Retina (tissue), 1 donor: ENCODE measurements around the gene FAM114A1.
A peak's percentile ranks its signal among the peaks of the same experiment; 100 is the strongest.
"Not testable (repeated sequence)": the region's sequence is repeated elsewhere in the genome, so short reads cannot be mapped to it uniquely, and the experiment has no call there.

Source experiments
- DNase-seq: peaks from one replicate; pipeline ENCODE4 v3.0.0-alpha.2; 2016

The FAM114A1 gene

DNA sequence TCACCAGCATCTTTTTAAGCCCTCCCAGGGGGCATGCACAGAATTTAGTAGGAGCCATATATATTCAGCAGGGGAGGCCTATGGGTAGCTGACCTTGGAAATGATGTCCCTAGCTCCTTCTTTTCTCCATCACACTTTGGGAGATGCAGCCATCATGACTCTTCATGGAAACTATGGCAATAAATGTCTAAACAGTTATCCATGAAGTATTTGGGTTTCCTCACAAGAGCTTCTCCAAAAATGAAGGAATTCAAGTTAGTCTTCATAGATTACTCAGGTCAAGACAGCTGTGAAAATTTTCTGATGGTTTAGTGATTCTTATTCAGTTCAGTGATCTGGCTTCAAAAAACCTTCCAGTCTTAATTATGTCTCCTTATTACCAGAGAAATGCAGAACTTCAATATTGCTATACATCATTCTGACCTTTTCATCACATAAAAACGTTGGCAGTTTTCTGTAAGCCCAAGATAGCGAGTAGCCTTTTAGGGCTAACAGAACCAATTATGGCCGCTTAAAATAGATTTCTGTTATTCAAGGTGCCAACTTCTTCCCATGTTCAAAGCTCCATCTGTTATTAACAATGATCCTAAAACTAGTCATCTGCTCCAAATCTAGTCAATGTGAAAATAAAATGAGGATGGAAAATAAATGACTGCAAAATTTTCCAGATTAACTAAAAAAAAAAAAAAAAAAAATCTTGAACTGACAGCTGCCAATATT, 112.1 kb downstream of the FAM114A1 start:
- no peak for DNase-seq

DNA sequence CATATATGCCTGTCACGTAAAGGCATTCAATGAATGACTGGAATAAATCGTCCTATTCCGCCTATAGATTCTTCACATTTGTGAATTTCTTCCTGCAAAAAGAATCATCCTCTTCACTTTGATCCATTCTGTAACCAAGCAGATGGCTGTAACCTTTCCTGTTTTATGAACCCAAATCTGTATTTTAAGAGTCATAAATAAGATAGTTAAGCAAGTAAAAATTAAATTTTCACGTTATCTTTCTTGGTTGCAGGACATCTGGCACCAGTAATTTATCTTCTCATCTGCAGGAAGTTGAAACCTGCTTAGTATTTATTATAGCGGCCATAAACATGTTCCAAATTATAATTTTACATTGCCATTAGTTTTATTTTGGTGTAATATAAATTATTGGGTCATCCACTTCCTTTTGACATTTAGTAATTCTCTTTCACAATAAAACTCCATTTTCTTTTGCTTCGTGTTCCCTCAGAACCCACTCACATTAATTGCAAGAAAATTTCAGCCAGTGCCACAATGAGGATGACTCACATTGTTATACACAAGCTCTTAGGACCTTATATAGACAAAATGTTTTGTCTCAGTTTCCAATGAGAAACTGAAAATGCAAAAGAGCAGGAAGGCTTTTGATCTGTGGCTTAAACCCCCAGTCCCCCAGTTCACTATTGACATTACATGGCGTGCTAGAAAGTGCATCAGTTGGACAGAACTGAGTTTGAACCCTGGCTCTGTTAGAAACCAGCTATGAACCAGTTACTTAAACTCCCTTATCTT, 113.5 kb downstream of the FAM114A1 start:
- no peak for DNase-seq

DNA sequence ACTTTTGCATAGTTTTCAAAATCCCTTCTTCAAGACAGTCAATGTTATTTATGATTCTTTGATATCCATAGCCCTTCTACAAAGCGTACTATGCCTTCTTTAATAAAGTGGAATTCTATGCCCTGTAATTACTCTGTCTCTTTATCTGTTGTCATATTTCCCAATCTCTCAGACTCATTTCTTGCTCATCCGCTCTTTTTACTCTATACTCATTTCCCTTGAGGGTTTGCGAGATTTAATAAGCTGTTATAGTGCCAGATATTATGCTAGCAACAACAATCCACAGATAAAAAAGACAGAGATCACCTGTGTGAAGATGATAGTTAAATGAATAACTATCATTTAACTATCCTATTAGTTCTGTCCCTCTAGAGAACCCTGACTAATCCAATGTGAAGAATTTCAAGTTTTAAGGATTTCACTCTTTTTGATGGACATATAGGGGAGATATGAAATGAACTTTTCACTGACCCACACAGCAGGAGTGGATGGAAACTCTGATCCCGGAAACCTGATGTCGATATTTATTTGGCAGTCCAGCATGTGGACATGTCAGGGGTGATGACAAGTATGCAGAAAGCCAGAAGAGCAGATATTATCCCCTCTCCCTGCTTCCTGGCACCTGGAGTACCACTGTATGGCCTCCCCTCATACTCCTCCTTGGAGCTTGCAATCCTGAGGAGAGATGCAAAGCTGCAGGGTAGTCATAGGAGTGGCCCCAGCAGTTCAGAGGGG, 114.9 kb downstream of the FAM114A1 start:
- no peak for DNase-seq

DNA sequence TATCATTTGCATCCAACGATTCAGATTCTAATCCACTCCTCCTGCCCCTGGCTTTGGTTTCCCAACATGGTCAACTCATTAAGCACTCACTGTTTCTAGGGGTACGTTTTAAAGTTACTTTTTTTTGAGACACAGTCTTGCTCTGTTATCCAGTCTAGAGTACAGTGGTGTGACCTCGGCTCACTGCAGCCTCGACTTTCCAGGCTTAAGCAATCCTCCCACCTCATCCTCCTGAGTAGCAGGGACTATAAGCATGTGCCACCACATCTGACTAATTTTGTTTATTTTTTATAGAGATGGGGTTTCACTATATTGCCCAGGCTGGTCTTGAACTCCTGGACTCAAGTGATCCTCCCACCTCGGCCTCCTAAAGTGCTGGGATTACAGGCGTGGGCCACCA, 115.7 kb downstream of the FAM114A1 start:
- no peak for DNase-seq

DNA sequence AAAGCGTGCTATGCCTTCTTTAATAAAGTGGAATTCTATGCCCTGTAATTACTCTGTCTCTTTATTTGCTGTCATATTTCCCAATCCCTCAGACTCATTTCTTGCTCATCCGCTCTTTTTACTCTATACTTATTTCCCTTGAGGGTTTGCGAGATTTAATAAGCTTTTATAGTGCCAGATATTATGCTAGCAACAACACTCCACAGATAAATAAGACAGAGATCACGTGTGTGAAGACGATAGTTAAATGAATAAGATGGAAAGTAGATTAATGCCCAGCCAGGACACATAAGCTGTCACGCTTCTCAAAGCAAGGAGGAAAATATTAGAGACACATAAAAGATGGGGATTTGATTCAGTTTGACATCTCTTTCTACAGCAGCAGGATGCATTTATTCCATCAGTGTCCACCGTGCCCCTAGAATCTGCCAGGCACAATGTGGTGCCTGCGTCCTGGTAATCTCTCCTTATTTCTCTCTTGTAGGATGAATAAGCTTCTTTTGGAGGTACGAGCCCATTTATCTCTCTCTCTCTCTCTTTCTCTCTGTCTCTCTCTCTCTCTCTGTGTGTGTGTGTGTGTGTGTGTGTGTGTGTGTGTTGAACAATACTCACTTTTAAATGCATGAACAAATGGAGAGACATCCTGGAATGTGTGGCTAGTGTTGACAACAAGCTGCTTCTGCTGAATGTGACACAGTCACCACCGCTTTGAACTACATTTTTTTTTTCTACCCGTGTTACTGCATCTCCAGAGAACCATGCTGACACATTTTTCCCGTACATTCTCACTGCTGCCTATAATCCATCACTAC, 116.4 kb downstream of the FAM114A1 start:
- peak; percentile 76 for DNase-seq

DNA sequence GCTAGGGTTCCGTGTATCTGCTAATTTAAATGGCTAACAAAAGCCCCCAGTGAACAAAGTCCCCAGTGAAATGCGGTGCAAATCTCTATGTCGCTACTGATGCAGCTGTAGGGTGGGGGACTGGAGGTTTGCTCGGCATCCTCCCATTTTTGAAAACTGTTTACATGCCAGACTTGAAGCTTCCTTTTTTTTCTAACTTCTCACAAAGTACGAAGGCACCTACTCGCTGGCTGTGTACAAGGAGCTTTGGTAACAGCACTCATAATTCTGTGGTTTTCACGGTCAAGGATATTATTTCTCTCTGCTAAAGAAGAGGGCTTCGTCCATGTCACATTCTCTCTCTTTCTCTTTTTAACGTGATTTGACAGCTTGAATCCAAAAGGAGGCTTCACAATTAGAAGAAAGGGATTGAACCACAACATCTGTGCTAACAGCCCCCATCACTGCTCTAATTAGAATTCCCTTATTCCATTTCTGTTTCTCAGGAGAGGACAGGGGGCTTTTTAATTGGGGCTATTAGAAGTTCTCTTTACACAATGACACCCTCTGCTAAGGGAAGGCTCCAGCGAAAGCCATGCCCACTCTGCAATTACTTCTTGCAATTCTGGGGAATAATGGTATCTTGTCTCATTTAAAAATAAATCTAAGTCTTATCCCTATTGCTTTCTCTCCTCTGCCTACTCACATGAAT, 117.9 kb downstream of the FAM114A1 start:
- peak; percentile 81 for DNase-seq

DNA sequence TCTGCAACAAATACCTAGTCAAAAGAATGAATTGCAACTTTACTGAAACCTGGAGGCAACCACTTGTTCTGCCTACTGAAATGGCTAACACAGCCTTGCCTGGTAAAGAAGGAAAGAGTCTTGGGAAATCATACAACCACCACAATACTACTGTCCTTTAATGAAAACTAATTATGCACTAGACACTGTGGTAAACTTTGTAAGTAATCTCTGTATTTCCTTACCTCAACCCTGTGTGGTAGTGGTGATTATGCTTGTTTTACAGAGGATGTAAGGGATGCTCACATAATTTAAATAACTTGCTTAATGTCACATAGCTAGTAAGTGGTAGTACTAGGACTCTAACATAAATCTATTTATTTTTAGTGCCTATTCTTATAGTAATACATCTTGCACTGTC, 119.9 kb downstream of the FAM114A1 start:
- DNase-seq, result no peak

DNA sequence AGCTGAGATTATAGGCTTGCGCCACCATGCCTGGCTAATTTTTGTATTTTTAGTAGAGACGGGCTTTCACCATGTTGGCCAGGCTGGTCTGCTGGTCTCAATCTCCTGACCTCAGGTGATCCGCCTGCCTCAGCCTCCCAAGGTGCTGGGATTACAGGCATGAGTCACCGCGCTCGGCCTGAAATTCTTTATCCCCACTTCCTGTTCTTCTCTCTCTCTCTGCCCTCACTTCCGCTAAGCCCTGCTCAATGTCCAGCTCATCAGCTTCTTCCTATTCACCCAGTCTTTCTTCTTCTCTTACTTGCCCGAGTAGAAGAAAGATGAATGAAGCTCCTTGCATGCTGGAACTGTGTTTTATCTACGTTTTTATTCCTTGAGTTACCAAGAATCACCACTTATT, 120.7 kb downstream of the FAM114A1 start:
- DNase-seq, result not testable (repeated sequence)

DNA sequence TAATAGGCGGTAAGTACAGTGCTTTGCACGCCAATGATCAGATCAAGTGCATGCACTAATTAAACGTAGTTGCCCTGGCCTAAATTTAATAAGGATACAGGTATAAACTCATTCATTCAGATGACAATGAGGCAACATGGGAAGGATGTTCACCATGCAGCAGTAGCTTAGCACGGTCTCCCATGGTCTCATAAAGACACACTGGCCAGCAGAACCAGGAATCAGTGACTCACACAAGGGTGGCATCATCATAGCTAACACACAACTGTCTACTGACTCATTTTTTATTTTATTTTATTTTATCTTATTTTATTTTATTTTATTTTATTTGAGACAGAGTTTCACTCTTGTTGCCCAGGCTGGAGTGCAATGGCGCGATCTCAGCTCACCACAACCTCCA, 121.9 kb downstream of the FAM114A1 start:
- no peak for DNase-seq

DNA sequence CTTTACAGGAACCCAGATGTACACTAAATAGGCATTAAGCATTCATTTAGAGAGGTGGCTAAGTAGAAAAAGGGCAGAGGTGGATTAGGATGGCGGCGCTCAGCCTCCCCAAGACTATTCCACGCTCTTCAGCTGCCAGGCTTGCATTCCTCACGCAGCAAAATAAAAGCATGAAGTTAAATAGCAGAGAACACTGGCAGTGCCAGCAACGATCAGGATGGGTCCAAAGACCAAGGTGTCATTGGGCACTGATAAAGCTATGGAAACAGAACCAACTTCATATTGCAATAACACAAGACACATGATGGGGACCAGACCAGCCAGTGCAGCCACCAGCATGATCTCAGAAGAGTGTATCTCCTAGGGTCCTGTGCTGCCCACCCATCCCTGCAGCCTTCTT, 122.6 kb downstream of the FAM114A1 start:
- DNase-seq, result no peak

DNA sequence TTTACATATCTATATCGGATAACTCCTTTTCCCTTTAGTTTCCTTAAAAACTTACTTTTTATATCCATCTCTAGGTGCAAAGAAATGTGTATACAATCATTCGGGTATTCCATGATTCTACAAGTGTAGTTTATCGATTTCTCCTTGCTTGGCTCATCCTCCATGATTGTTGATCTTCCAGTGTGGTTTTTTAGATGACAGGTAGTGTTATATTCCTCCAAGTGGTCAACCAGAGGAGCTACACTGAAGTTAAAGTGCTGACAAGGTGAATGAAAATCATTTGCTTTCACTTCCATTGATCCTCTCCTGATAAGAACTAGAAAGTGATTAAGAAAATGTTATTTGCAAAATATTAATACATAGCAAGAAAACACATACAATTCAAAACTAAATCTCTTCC, 126.1 kb downstream of the FAM114A1 start:
- no peak for DNase-seq

DNA sequence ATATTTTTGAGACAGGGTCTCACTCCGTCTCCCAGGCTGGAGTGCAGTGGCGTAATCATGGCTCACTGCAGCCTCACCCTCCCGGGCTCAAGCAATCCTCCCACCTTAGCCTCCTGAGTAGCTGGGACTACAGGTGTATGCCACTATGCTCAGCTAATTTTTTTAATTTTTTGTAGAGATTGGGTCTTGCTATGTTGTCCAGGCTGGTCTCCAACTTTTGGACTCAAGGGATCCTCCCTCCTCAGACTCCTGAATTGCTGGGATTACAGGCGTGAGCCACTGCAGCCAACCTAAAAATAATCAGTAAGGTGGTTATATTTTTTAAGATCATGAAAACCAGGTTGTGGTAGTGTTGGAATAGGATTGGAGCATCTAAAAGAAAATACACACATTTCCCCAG, 126.5 kb downstream of the FAM114A1 start:
- no peak for DNase-seq
